T-helper 9 cell (primary cell): Measurements from ENCODE around the gene RABGAP1L.
"Not testable (repeated sequence)": the region's sequence is repeated elsewhere in the genome, so short reads cannot be mapped to it uniquely, and the experiment has no call there.

Experiments
- DNase-seq: peaks from one replicate; pipeline ENCODE4 v3.0.0-alpha.2; 2020

Gene RABGAP1L

DNA sequence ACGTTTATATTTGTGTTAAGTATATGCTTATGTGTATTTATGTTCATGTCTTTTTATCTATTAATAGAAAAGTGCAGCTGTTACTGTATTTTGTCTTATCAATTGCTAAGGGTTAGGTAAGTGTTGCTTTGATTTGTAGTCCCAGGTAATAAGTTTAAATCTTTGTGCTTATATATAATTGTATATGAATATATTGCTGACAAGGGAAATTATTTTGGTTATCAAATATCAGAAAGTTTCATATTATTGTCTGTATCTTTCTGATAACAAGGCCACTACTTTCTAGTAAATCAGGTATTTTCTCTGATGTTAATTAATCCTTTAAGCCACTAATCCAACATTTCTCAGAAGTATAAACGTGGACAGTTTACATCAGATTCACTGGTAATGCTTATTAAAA lies 309.7 kb downstream of the RABGAP1L start:
- DNase-seq = no peak

DNA sequence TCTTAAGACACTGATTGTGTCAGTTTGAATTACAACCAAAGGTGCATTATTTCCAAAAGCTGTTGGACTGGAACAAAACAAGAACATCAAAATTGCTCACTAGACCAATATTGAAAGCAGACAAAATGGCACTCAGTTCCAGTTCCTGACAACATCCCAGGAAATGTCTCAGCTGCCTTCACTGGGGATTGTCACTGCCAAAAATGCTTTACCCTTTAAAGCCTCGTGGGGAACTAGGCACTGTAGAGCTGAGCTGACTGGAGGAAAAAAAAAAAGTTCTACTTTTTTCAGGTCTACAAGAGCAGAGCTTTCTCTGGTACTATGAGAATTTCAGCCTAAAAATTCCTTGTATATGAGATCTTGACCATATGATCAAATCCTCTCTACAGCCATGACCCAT lies 310.4 kb downstream of the RABGAP1L start:
- no peak for DNase-seq

DNA sequence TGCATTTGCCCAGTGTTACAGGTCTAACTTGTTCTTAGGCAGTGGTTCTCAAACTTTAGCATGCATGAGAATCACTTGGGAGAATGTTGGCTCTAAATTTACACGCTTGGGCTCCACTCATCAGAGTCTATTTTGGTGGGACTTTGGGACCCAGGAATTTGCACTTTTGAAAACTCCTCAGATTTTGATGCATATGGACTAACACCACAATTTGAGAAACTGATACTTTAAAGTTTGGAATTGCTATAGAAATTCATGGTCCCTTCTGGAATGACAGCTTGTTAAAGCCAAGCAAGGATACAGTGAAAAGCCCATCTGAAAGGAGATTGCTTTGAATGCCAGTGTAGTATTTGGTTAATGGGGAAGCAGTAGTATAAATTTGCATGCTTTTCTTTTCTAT lies 320.0 kb downstream of the RABGAP1L start:
- DNase-seq = no peak

DNA sequence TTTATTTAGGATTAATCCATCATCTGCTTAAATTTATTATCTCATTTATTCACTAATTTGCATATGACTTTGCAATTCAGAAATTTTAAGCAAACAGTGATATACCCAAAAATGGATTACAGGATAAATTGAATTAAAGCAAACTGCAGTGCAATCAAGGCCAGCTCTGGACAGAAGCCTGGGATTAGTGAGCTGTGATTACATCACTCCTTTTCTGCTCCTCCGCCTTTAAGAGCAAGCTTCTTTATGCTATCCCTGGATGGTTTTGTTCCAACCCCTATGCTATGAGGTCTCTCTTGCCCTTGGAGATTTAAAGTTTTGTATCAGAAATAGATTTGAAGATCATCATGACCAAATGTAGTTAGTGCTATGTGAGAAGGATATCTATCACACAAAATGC lies 321.0 kb downstream of the RABGAP1L start:
- no peak for DNase-seq

DNA sequence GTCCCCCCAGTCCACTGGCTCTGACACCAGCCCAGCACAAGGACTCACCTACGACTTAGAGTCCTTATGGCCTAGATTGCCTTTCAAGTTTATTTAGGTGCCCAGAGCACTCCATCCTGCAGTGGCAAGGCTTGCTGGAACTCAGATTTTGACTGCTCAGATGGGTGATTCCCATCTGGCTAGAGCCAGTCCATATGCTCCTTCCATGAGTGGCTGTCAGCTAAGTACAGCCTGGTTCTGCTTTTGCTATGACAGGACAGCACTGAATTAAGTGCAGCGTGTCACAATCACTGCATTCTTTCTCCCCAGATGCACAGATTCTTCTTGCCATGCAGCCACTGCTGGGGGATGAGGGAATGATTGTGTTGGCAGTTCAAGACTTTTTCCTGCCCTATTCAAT lies 332.3 kb downstream of the RABGAP1L start:
- no peak for DNase-seq

DNA sequence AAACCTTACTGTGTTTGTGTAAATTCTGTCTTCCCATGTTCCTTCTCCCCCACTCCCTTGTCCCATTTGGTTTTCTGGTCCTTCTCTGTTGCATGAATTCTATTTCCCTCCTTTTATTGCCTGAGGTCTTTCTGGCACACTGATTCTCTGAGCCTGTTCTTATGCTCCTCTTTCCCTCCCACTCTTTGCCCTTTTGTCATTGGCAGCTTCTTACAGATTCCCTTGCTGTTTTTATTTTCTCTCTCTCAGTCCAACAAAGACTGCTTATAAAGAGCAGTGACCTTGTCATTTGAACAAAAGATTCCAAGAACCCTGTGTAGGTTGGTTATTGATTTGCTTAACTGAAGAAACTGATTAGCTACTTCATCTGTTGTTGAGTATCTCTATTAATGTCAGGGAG lies 338.2 kb downstream of the RABGAP1L start:
- no peak for DNase-seq

DNA sequence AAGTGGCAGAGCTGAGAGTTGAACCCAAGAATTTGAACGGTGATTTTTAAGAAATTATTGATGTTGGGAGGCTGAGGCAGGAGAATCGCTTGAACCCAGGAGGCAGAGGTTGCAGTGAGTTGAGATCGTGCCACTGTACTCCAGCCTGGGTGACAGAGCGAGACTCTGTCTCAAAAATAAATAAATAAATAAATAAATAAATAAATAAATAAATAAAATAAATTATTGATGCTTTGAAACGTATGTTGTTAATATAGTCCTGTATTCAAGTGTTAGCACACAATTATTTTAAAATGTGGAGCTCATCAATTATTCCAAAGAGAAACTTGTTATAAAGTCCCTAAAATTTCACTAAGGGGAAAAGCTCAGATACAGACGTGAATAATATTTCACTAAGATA lies 357.4 kb downstream of the RABGAP1L start:
- DNase-seq = not testable (repeated sequence)

DNA sequence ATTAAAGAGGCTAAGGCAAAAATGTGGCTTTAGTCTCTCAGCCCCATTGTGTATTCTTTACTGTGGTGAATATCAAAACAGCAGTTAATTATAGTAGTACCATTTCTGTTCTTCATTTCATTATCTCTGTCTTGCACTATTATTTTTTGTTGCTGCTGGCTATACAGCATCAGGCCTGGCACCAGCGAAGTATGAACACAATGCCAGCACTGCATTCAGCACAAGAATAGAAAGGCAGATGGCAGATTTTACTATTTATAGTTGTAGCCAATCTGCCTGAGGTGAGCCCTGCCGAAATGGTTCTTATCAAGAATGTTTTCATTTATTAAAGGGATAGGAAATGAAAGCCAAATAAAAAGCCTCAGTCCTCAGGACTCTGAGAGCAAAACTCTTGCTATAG lies 360.5 kb downstream of the RABGAP1L start:
- no peak for DNase-seq

DNA sequence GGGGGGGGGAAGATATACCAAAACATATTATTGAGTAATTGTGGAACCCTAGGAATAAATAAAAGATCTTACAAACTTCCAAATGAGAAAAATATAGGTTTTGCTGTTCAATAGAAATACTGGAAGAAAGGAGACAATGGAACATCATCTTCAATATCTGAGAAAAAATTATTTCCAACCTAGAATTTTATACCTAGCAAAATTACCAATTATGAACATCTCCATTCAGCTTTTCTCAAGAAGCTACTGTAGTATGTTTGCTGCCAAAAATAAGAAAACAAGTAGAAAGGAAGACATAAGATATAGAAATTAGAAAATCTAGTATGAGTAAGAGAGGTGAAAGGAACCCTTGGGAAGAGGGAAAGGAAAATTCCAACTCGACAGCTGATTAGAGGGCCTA lies 372.4 kb downstream of the RABGAP1L start:
- DNase-seq = no peak

DNA sequence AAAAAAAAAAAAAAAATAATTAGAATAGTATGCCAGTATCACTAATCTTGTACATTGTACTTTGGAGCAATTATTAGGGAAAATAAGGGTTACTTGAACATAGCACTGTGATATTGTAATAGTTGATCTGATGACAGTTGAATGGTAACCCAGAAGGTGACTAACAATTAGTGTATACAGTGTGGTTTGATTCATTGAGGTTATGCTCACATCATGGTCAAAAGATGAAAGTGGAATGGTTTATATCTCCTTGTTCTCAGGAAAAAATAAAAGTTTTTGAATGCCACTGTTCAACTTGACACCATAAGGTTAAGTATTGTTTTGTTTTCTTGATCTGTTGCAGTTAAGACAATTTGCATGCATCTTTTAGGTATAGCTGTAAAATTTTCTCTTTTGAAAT lies 375.5 kb downstream of the RABGAP1L start:
- DNase-seq = no peak

DNA sequence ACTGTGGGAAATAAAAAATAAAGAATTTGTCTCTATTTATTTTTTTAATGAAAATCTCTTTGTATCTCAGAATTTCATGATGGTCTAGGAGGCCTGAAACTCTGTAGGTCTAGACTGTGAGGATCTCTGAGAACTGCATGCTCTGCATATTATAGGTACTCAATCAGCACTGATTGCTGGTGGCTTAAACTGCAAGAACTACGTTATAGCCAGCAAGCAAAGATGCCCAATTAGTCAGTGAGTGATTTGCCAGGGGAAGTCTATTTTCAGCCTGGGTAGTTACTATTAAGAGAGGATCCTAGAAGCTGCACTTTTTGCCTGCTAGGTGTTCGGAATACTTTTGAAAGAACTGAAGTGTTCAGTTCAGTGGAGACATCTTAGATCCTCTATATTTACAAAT lies 375.9 kb downstream of the RABGAP1L start:
- DNase-seq = no peak

DNA sequence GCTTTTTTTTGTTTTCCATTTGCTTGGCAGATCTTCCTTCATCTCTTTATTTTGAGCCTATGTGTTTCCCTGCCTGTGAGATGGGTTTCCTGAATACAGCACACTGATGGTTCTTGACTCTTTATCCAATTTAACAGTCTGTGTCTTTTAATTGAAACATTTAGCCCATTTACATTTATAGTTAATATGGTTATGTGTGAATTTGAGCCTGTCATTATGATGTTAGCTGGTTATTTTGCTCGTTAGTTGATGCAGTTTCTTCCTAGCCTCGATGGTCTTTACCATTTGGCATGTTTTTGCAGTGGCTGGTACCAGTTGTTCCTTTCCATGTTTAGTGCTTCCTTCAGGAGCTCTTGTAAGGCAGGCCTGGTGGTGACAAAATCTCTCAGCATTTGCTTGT lies 384.1 kb downstream of the RABGAP1L start:
- not testable (repeated sequence) for DNase-seq

DNA sequence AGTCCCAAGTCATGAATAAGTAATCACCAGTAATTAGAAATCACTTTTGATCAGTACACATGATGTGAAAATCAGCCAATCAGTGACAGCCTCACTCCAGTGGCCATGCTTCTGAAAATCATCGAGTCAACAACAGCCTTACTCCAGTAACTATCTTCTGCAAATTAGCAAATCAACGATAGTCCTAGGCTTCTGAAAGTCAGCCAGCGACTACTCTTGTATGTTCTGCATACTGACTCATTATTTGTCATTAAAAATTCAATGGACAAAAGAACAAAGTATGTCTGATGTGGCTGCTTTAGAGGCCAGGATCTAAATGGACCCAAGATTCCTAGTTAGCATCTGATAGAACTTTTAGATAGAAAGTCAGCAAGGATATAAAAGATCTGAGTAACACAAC lies 391.0 kb downstream of the RABGAP1L start:
- no peak for DNase-seq

DNA sequence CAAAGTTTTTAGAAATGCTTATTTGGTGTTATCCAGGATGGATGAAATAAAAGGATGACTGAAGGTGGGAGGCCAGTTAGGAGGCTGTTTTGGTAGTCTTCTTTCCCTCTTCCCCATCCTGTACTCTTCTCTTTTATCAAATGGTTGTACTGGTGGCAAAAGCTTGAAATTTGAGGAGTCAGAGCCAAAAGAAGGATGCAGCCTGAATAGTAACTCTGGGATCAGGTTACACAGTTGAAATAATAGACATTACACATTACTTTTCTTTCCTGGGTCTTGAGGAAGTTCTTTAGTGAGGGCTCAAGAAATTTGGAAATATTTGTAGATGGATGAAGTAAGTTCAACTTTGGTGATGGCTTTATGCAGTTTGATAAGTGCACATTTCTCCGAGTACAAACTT lies 397.1 kb downstream of the RABGAP1L start:
- DNase-seq = no peak

DNA sequence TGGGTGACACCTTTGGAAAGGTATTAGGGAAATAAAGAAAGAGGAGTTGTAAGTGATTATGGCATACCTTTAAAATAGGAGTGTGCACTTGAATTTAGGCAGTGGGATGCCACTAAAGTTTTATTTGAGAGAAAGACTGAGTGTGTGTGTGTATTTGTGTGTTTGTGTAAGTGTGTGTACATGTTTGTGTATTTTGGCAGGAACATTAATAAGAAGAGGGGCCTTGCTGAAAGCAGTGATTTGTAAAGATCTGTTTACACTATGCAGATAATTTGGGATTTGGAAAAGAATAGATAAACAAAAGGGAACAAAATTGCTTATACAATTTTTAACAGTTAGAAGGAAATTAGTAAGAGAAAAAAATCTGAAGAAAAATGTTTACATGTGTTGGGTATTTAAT lies 409.2 kb downstream of the RABGAP1L start:
- DNase-seq = no peak

DNA sequence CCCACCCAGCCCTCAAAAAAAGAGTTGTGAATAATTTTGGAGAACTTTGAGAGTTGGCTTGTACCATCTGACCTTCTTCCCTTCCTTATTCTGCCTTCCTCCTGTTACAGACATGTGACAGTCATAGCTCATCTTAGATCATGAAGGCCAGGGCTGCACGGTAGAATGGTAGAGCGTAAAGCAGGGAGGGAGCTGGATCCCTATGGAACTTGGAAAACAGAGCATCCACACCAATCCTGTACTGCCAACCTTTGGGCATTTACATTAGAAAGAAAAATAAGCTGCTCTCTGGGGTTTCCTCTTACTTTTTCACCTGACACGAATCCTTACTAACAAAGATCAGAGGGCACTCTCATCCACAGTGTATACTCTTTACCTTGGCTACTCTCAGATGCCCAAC lies 409.9 kb downstream of the RABGAP1L start:
- no peak for DNase-seq

DNA sequence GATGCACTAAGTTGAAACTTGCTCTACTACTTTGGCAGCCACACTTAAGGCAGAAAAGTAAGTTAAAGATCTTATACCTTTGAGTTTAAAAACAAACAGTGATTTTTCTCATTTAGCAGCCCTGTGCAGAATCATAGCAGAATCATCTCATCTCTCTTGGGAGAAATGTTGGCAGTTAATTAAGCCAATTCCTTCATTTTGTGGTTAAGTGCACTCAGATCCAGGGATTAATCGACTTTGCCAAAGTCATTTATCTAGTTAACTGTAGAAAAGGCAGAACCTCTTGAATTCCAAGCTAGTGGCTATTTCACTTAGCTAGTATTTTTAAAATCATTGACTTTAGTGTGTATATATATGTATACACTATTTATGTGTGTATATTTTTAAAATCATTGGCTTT lies 413.5 kb downstream of the RABGAP1L start:
- DNase-seq = no peak

DNA sequence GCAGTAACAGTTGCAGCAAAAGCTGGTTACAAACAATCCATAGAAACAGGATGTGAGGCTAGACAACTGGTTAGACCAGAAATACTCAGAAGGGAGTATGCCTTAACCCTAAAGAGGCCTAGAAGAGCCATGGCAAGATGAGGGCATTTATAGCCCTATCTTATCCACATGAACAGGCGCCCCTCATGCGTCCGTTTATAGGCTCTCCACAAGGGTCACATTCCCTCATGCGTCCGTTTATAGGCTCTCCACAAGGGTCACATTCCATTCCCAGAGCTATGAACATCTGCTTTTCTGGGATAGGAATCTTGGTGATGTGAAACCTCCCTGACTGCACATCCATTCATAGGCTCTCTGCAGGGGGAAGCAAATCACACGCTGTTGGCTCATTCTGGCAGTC lies 416.8 kb downstream of the RABGAP1L start:
- DNase-seq = not testable (repeated sequence)

DNA sequence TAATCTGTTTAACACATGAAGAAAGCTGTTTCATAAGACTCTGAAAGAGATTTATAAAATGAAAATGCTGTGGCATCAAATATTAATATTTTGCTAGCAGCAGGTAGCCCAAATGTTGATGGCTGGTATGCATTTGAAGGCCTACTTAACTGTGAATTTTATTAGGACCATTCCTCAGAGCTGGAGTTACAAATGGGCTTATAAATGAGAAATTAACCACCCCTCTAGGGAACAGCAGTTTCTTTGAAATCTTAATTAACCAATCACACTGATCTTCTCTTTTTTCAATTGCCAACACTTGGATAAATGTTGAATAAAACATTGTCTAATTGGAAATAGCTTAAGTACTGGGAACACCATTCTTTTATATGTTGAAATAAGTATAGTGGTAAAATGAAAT lies 418.4 kb downstream of the RABGAP1L start:
- no peak for DNase-seq

DNA sequence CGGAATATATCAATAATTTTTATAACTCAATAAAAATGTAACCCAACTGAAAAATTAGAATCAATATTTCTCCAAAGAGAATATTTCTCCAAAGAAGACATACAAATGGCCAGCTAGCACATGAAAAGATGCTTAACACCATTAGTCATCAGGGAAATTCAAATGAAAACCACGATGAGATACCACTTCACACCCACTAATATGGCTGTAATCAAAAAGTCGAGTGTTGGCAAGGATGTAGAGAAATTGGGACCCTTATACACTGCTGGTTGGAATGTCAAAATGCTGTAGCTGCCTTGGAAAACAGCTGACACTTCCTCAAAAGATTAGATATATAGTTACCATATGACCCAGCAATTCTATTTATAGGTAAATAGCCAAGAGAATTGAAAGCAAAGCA lies 421.5 kb downstream of the RABGAP1L start:
- DNase-seq = no peak

DNA sequence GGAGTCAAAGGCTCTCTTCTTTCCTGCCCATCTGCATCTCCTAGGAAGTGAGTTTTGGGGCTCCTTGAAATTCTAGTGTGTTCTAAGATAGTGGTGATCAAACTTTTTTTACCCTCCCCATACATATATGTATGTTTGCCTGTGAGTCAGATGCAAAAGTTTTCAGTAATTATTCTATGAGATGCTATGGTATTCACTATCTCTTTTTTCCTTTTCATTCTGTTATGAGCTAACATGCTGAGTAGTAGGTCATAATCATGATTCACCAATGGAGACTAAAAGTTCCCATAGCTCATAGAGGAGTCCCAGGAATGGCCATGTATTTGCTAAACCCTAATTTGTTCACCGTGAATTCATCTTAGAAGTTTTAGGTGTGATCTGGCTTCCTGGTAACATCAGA lies 424.0 kb downstream of the RABGAP1L start:
- no peak for DNase-seq

DNA sequence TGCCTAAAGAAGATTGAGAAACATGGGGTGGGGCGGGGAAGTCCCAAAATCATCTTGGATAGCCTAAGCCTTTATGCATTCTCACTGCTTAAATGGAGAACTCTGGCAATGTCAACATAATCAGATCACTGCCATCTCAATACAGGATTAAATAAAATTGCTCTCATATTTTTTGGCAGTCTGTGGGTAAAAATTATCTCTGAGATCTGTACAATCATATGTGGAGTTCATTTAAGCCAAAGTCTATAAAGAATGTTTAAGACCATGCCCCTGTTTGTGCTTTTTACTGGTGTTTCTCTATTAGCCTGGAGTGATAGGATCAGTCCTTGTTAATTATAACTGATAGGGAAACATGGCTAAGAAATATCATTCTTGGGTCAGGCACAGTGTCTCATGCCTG lies 424.8 kb downstream of the RABGAP1L start:
- DNase-seq = no peak

DNA sequence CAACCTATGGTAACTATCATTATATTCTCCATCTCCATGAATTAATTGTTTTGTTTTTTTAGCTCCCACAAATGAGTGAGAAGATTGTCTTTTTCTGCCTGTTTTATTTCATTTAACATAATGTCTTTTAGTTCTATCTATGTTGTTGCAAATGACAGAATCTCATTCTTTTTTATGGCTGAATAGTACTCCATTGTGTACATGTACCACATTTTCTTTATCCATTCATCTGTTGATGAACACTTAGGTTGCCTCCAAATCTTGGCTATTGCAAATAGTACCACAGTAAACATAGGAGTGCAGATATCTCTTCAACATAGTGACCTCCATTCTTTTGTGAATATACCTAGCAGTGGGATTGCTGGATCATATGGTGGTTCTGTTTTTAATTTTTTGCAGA lies 429.3 kb downstream of the RABGAP1L start:
- not testable (repeated sequence) for DNase-seq

DNA sequence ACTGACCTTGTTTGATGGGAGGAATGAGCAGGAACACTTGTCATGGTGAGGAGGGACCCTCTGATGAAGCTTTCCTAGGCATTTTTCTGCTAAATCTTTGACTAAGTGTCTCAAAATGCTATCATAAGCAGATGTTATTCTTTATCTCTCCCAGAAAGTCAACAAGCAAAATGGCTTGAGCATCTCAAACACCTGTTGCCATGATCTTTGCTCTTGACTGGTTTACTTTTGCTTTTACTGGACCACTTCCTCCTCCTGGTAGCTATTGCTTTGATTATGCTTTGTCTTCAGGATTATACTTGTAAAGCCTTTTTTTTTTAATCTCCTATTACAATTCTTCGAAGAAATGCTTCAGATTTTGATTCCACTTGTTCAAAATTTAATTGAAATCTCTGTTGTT lies 445.9 kb downstream of the RABGAP1L start:
- DNase-seq = no peak

DNA sequence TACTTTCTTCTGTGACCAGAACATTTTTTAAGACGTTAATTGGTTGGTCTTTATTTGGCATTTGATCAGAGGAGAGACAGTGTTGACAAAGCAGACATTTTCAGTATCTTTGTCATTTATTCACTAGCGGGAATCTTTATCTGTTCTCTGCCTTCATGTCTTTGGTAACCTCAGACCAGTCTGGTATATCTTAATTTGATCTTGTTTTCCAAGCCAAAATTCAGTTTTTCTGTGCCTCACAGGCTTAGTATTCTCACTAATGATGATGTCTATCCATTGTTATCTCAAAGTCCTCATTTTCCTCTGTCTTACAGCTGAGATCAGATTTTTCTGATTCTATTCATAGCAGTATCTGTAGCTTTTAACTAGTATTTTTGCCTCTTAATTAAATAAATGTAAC lies 447.2 kb downstream of the RABGAP1L start:
- no peak for DNase-seq

DNA sequence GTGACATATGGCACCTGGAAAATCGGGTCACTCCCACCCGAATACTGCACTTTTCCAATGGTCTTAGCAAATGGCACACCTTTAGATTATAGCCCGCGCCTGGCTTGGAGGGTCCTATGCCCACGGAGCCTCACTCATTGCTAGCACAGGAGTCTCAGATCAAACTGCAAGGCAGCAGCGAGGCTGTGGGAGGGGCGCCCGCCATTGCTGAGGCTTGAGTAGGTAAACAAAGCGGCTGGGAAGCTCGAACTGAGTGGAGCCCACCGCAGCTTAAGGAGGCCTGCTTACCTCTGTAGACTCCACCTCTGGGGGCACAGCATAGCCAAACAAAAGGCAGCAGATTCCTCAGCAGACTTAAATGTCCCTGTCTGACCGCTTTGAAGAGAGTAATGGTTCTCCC lies 458.6 kb downstream of the RABGAP1L start:
- DNase-seq = not testable (repeated sequence)
